LNCaP clone FGC (cell line): ENCODE results near the gene CCDC136.

Experiments
- DNase-seq: peaks from one replicate; pipeline ENCODE4 v3.0.0-alpha.2; 2011; ENCODE audit warnings: low read depth
- H3K4me3 ChIP-seq: 2 replicates; pipeline ENCODE4 v1.5.1; 2011; ENCODE audit warnings: mild to moderate bottlenecking, low read depth, low read length, control low read depth
- TF ChIP-seq, protein P1 (sequence below): IDR thresholded peaks from 2 replicates; pipeline ENCODE4 v1.5.1; 2012; ENCODE audit warnings: mild to moderate bottlenecking; ENCODE audit not compliant: control insufficient read depth, insufficient read depth; ENCODE audit errors: extremely low read depth

CCDC136 gene

DNA sequence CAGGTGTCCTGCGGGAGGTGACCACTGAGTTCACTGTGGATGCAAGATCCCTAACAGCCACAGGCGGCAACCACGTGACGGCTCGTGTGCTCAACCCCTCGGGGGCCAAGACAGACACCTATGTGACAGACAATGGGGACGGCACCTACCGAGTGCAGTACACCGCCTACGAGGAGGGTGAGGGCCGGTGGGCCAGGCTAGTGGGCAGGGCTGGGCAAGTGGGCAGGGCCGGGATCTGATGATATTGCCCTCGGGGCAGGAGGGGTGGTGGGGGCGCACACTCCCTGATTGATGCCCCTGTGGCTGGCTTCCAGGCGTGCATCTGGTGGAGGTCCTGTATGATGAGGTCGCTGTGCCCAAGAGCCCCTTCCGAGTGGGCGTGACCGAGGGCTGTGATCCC lies 54.2 kb downstream of the CCDC136 start:
- DNase-seq = no peak
- no peak overlapping the region for H3K4me3 ChIP-seq
- TF ChIP-seq, protein P1, sequence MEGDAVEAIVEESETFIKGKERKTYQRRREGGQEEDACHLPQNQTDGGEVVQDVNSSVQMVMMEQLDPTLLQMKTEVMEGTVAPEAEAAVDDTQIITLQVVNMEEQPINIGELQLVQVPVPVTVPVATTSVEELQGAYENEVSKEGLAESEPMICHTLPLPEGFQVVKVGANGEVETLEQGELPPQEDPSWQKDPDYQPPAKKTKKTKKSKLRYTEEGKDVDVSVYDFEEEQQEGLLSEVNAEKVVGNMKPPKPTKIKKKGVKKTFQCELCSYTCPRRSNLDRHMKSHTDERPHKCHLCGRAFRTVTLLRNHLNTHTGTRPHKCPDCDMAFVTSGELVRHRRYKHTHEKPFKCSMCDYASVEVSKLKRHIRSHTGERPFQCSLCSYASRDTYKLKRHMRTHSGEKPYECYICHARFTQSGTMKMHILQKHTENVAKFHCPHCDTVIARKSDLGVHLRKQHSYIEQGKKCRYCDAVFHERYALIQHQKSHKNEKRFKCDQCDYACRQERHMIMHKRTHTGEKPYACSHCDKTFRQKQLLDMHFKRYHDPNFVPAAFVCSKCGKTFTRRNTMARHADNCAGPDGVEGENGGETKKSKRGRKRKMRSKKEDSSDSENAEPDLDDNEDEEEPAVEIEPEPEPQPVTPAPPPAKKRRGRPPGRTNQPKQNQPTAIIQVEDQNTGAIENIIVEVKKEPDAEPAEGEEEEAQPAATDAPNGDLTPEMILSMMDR = no peak

- DNase-seq = no peak
- TF ChIP-seq, protein P1 = no peak
- H3K4me3 ChIP-seq = no peak overlapping the region
These were observed 55.1 kb downstream of the CCDC136 start for GRCh38 chr7:128846781-128847444.

DNA sequence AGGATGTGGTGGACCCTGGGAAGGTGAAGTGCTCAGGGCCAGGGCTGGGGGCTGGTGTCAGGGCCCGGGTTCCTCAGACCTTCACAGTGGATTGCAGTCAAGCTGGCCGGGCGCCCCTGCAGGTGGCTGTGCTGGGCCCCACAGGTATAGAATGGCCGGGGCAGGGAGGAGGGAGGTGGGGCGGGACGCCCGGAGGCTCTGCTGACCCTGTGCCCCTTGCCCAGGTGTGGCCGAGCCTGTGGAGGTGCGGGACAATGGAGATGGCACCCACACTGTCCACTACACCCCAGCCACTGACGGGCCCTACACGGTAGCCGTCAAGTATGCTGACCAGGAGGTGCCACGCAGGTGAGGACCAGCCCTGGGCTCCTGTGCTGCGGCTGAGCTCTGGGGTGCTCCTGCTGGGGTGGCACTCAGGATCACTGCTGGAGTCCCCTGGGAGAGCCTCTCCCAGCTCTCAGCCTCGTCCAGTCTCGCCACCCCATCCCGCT lies 56.0 kb downstream of the CCDC136 start:
- TF ChIP-seq, protein P1 = no peak
- no peak for DNase-seq

GRCh38 chr7:128848289-128849155 lies 56.8 kb downstream of the CCDC136 start:
- no peak for DNase-seq
- no peak overlapping the region for H3K4me3 ChIP-seq
- TF ChIP-seq, protein P1 = no peak

More for the DNA sequence above, 56.0 kb downstream of the CCDC136 start:
- H3K4me3 ChIP-seq = no peak overlapping the region

GRCh38 chr7:128849156-128849515 lies 57.4 kb downstream of the CCDC136 start:
- DNase-seq = no peak
- no peak overlapping the region for H3K4me3 ChIP-seq
- TF ChIP-seq, protein P1 = no peak

- no peak overlapping the region for H3K4me3 ChIP-seq
- no peak for DNase-seq
These were observed 58.2 kb downstream of the CCDC136 start for GRCh38 chr7:128849804-128850490.

More at GRCh38 chr7:128849804-128850490, 58.2 kb downstream of the CCDC136 start:
- TF ChIP-seq, protein P1 = no peak
